Measurements from ENCODE around the gene OR4F15. TPM values are rescaled to one million over a fixed set of nuclear protein-coding genes. Genes with fewer than 3 reads are reported as not detected.
"Not testable (repeated sequence)": the region's sequence is repeated elsewhere in the genome, so short reads cannot be mapped to it uniquely, and the experiment has no call there.

Gene OR4F15
- total and polyA plus RNA-seq, 7 donors: not detected

- H3K27me3 ChIP-seq (ENCODE audit: insufficient read depth in 3 of 3, low read length in 2 of 3); intact Hi-C loops (cut with DNase I); H3K4me1 ChIP-seq; H3K27ac ChIP-seq; H3K36me3 ChIP-seq (ENCODE audit: insufficient read depth in 1 of 2, low read depth in 1 of 2); H3K9me3 ChIP-seq; DNase-seq; H3K4me3 ChIP-seq; ATAC-seq: not testable (repeated sequence)
- 60 to 76% (median 74%) methylated on average over 4 to 5 of the region's 5 CpGs for WGBS, 3 donors
Observed at GRCh38 chr15:101788503-101789269, 23.3 kb upstream of the OR4F15 start.

- DNase-seq; H3K4me1 ChIP-seq; intact Hi-C loops (cut with DNase I); H3K27ac ChIP-seq; H3K4me3 ChIP-seq; ATAC-seq; H3K36me3 ChIP-seq (ENCODE audit: insufficient read depth in 1 of 2, low read depth in 1 of 2); H3K9me3 ChIP-seq; H3K27me3 ChIP-seq (ENCODE audit: insufficient read depth in 3 of 3, low read length in 2 of 3): not testable (repeated sequence)
- whole genome bisulfite sequencing, 3 donors: 22 to 54% methylated on average over 1 of the region's 4 CpGs; no CpG with 5 or more reads in 1 of the 3 donors
Observed at GRCh38 chr15:101790748-101791147, 21.3 kb upstream of the OR4F15 start.

- peaks cover 0 to 15% (median 0%) of the 10 kb centered on the region in 3 donors for H3K27me3 ChIP-seq (ENCODE audit: insufficient read depth in 3 of 3, low read length in 2 of 3)
- H3K4me3 ChIP-seq; H3K9me3 ChIP-seq; intact Hi-C loops (cut with DNase I); H3K27ac ChIP-seq; H3K36me3 ChIP-seq (ENCODE audit: insufficient read depth in 1 of 2, low read depth in 1 of 2); ATAC-seq; DNase-seq; H3K4me1 ChIP-seq: not testable (repeated sequence)
- WGBS, 3 donors: 66 to 72% (median 70%) methylated on average over 7 of the region's 7 CpGs
Observed at GRCh38 chr15:101793981-101794380, 18.0 kb upstream of the OR4F15 start.

GRCh38 chr15:101795455-101795854 lies 16.5 kb upstream of the OR4F15 start:
- 73 to 97% (median 73%) methylated on average over 1 of the region's 1 CpG for WGBS, 3 donors
- no peak for ATAC-seq
- Histone ChIP-seq H3K27me3 (ENCODE audit: insufficient read depth in 3 of 3, low read length in 2 of 3) (peaks cover 0 to 15% (median 0%) of the 10 kb centered on the region in 3 donors), H3K27ac (no peak overlapping the region), H3K4me1 (no peaks in the 10 kb centered on the region), H3K9me3 (no peaks in the 10 kb centered on the region), H3K36me3 (ENCODE audit: insufficient read depth in 1 of 2, low read depth in 1 of 2) (no peaks in the 10 kb centered on the region), H3K4me3 (no peak overlapping the region)
- no peak for DNase-seq
- no peak for TF ChIP-seq CTCF (IDR thresholded peaks at IDR 0.05)
- intact Hi-C loops (cut with DNase I): no loop called here

- Histone ChIP-seq H3K4me1 (no peaks in the 10 kb centered on the region), H3K27ac (no peak overlapping the region), H3K27me3 (ENCODE audit: insufficient read depth in 3 of 3, low read length in 2 of 3) (peaks cover 0 to 17% (median 0%) of the 10 kb centered on the region in 3 donors), H3K9me3 (no peaks in the 10 kb centered on the region), H3K36me3 (ENCODE audit: insufficient read depth in 1 of 2, low read depth in 1 of 2) (no peaks in the 10 kb centered on the region), H3K4me3 (no peak overlapping the region)
- no peak for ATAC-seq
- intact Hi-C loops (cut with DNase I): no loop called here
- 61 to 75% (median 67%) methylated on average over 1 of the region's 1 CpG for WGBS, 3 donors
- DNase-seq: no peak
- no peak for TF ChIP-seq CTCF (IDR thresholded peaks at IDR 0.05)
Observed at GRCh38 chr15:101799665-101800064, 12.3 kb upstream of the OR4F15 start.

- WGBS, 3 donors: 89 to 97% (median 93%) methylated on average over 1 of the region's 1 CpG
- DNase-seq (no peak), ATAC-seq (no peak)
- intact Hi-C loops (cut with DNase I): no loop called here
- Histone ChIP-seq H3K4me1 (no peaks in the 10 kb centered on the region), H3K9me3 (no peaks in the 10 kb centered on the region), H3K27ac (no peak overlapping the region), H3K27me3 (ENCODE audit: insufficient read depth in 3 of 3, low read length in 2 of 3) (peaks cover 0 to 14% (median 0%) of the 10 kb centered on the region in 3 donors), H3K4me3 (no peak overlapping the region), H3K36me3 (ENCODE audit: insufficient read depth in 1 of 2, low read depth in 1 of 2) (no peaks in the 10 kb centered on the region)
- no peak for TF ChIP-seq CTCF (IDR thresholded peaks at IDR 0.05)
Observed at GRCh38 chr15:101801048-101801447, 11.0 kb upstream of the OR4F15 start.
